ENCODE measurements around the gene B3GNT9. TPM values are rescaled to one million over a fixed set of nuclear protein-coding genes. Genes with fewer than 3 reads are reported as not detected.

The B3GNT9 gene
- total and polyA plus RNA-seq, 3 experiments from 2014 or later: 2.4 to 5.0 (median 2.7) TPM

- CTCF ChIA-PET: interaction anchor here (1.7 kb wide), 1 partner anchor 24 kb away, joined by 6 read pairs; no protein-coding TSS in a partner anchor
- Histone ChIP-seq H3K27me3 (ENCODE audit: insufficient read depth, low read length, poor library complexity, severe bottlenecking) (peaks cover 2% of the 10 kb centered on the region), H3K36me3 (ENCODE audit: insufficient read depth, low read length) (no peaks in the 10 kb centered on the region), H3K4me1 (ENCODE audit: insufficient read depth, low read length) (peaks cover 24% of the 10 kb centered on the region), H3K4me3 (ENCODE audit: low read length) (no peak overlapping the region), H3K9me3 (ENCODE audit: low read length) (no peaks in the 10 kb centered on the region), H3K27ac (ENCODE audit: low read depth, low read length) (no peak overlapping the region)
- Mint-ChIP-seq H3K4me1 (peaks cover 13 to 36% (median 20%) of the 10 kb centered on the region in 3 donors), H3K27me3 (no peaks in the 10 kb centered on the region), H3K36me3 (no peaks in the 10 kb centered on the region), H3K9me3 (no peaks in the 10 kb centered on the region), H3K4me3 (peak overlapping the region in 1 of 7 donors; percentile 46), H3K27ac (no peak overlapping the region)
- POLR2A ChIA-PET: no interaction called here
- no peak for DNase-seq
Measured at GRCh38 chr16:67179421-67180080, 28.8 kb upstream of the B3GNT9 start.

- DNase-seq: peak; percentile 43 to 75 (median 49)
- ChIA-PET CTCF (interaction anchor here (1.0 to 3.1 kb wide), 4 partner anchors 7 to 23 kb away, joined by 3 to 18 read pairs (median 4); partner anchors contain the start of gene MATCAP1), POLR2A (no interaction called here)
- no peaks in the 10 kb centered on the region for H3K9me3 ChIP-seq (ENCODE audit: low read length)
- H3K4me1 Mint-ChIP-seq: peaks cover 24 to 46% (median 31%) of the 10 kb centered on the region in 3 donors
- no peaks in the 10 kb centered on the region for H3K36me3 Mint-ChIP-seq
- H3K27me3 Mint-ChIP-seq: no peaks in the 10 kb centered on the region
- H3K9me3 Mint-ChIP-seq: no peaks in the 10 kb centered on the region
- peaks cover 32% of the 10 kb centered on the region for H3K4me1 ChIP-seq (ENCODE audit: insufficient read depth, low read length)
- peak overlapping the region in 3 of 8 donors; percentile 31 to 88 (median 54) for H3K27ac Mint-ChIP-seq
- peak overlapping the region; percentile 39 for H3K4me3 ChIP-seq (ENCODE audit: low read length)
- no peak overlapping the region for H3K27ac ChIP-seq (ENCODE audit: low read depth, low read length)
- H3K27me3 ChIP-seq (ENCODE audit: insufficient read depth, low read length, poor library complexity, severe bottlenecking): peaks cover 6% of the 10 kb centered on the region
- H3K36me3 ChIP-seq (ENCODE audit: insufficient read depth, low read length): no peaks in the 10 kb centered on the region
- H3K4me3 Mint-ChIP-seq: peak overlapping the region; percentile 64 to 75 (median 71)
Measured at GRCh38 chr16:67177743-67178699, 27.2 kb upstream of the B3GNT9 start.

- Histone ChIP-seq H3K4me3 (ENCODE audit: low read length) (no peak overlapping the region), H3K27ac (ENCODE audit: low read depth, low read length) (no peak overlapping the region), H3K36me3 (ENCODE audit: insufficient read depth, low read length) (no peaks in the 10 kb centered on the region), H3K9me3 (ENCODE audit: low read length) (no peaks in the 10 kb centered on the region), H3K27me3 (ENCODE audit: insufficient read depth, low read length, poor library complexity, severe bottlenecking) (peaks cover 6% of the 10 kb centered on the region), H3K4me1 (ENCODE audit: insufficient read depth, low read length) (peaks cover 29% of the 10 kb centered on the region)
- POLR2A ChIA-PET: interaction anchor here (1.1 kb wide), 1 partner anchor 67 kb away, joined by 4 read pairs; no protein-coding TSS in a partner anchor
- Mint-ChIP-seq H3K4me1 (peaks cover 28 to 50% (median 35%) of the 10 kb centered on the region in 3 donors), H3K4me3 (peak overlapping the region in 3 of 7 donors; percentile 4 to 73 (median 47)), H3K9me3 (no peaks in the 10 kb centered on the region), H3K36me3 (no peaks in the 10 kb centered on the region), H3K27me3 (peaks cover 0 to 2% of the 10 kb centered on the region in 2 donors), H3K27ac (peak overlapping the region in 2 of 8 donors; percentile 36 to 51)
- no peak for DNase-seq
- CTCF ChIA-PET: interaction anchor here (1.2 to 4.8 kb wide), 7 partner anchors 8 to 222 kb away, joined by 3 to 30 read pairs (median 10); partner anchors contain the start of genes HSF4 and MATCAP1
Measured at GRCh38 chr16:67176662-67177061, 25.9 kb upstream of the B3GNT9 start.

GRCh38 chr16:67174706-67175231 lies 24.0 kb upstream of the B3GNT9 start:
- Histone ChIP-seq H3K27ac (ENCODE audit: low read depth, low read length) (no peak overlapping the region), H3K4me3 (ENCODE audit: low read length) (peak overlapping the region; percentile 58), H3K27me3 (ENCODE audit: insufficient read depth, low read length, poor library complexity, severe bottlenecking) (peaks cover 17% of the 10 kb centered on the region), H3K9me3 (ENCODE audit: low read length) (no peaks in the 10 kb centered on the region), H3K4me1 (ENCODE audit: insufficient read depth, low read length) (peaks cover 34% of the 10 kb centered on the region), H3K36me3 (ENCODE audit: insufficient read depth, low read length) (no peaks in the 10 kb centered on the region)
- Mint-ChIP-seq H3K4me1 (peaks cover 43 to 66% (median 45%) of the 10 kb centered on the region in 3 donors), H3K4me3 (peak overlapping the region in 3 of 7 donors; percentile 35 to 83 (median 46)), H3K9me3 (no peaks in the 10 kb centered on the region), H3K36me3 (no peaks in the 10 kb centered on the region), H3K27ac (peak overlapping the region in 1 of 8 donors; percentile 38), H3K27me3 (peaks cover 12 to 15% of the 10 kb centered on the region in 2 donors)
- no peak for DNase-seq
- ChIA-PET POLR2A (interaction anchor here (0.6 to 1.2 kb wide), 5 partner anchors 8 to 36 kb away, joined by 3 to 6 read pairs (median 5); partner anchors contain the start of gene HSF4), CTCF (interaction anchor here (1.3 to 4.8 kb wide), 9 partner anchors 10 to 196 kb away, joined by 4 to 30 read pairs (median 10); partner anchors contain the start of genes HSF4, MATCAP1 and TRADD)

GRCh38 chr16:67173808-67174705 lies 23.3 kb upstream of the B3GNT9 start:
- no peaks in the 10 kb centered on the region for H3K9me3 Mint-ChIP-seq
- peaks cover 44 to 73% (median 48%) of the 10 kb centered on the region in 3 donors for H3K4me1 Mint-ChIP-seq

GRCh38 chr16:67173323-67173722 lies 22.5 kb upstream of the B3GNT9 start:
- peaks cover 44 to 67% (median 45%) of the 10 kb centered on the region in 3 donors for H3K4me1 Mint-ChIP-seq

More at GRCh38 chr16:67173808-67174705, 23.3 kb upstream of the B3GNT9 start:
- Mint-ChIP-seq H3K36me3 (no peaks in the 10 kb centered on the region), H3K4me3 (peak overlapping the region; percentile 75 to 92 (median 87)), H3K27ac (peak overlapping the region in 7 of 8 donors; percentile 18 to 91 (median 50)), H3K27me3 (peaks cover 17 to 18% of the 10 kb centered on the region in 2 donors)
- ChIA-PET CTCF (interaction anchor here (0.5 to 4.8 kb wide), 13 partner anchors 8 to 197 kb away, joined by 3 to 30 read pairs (median 5); partner anchors contain the start of genes HSF4 and TRADD), POLR2A (interaction anchor here (0.6 to 1.2 kb wide), 7 partner anchors 9 to 35 kb away, joined by 3 to 6 read pairs (median 3); no protein-coding TSS in a partner anchor)
- H3K27ac ChIP-seq (ENCODE audit: low read depth, low read length): no peak overlapping the region
- H3K36me3 ChIP-seq (ENCODE audit: insufficient read depth, low read length): no peaks in the 10 kb centered on the region
- H3K27me3 ChIP-seq (ENCODE audit: insufficient read depth, low read length, poor library complexity, severe bottlenecking): peaks cover 24% of the 10 kb centered on the region
- peak overlapping the region; percentile 58 for H3K4me3 ChIP-seq (ENCODE audit: low read length)
- peaks cover 38% of the 10 kb centered on the region for H3K4me1 ChIP-seq (ENCODE audit: insufficient read depth, low read length)
- H3K9me3 ChIP-seq (ENCODE audit: low read length): no peaks in the 10 kb centered on the region
- DNase-seq: peak in 4 of 5 donors; percentile 58 to 79 (median 61)

More at GRCh38 chr16:67173323-67173722, 22.5 kb upstream of the B3GNT9 start:
- H3K27ac ChIP-seq (ENCODE audit: low read depth, low read length): no peak overlapping the region
- peak overlapping the region; percentile 58 for H3K4me3 ChIP-seq (ENCODE audit: low read length)
- peaks cover 31% of the 10 kb centered on the region for H3K27me3 ChIP-seq (ENCODE audit: insufficient read depth, low read length, poor library complexity, severe bottlenecking)
- Mint-ChIP-seq H3K36me3 (no peaks in the 10 kb centered on the region), H3K4me3 (peak overlapping the region; percentile 75 to 92 (median 87)), H3K27ac (peak overlapping the region in 5 of 8 donors; percentile 18 to 91 (median 50)), H3K27me3 (peaks cover 20 to 23% of the 10 kb centered on the region in 2 donors), H3K9me3 (peaks cover 0 to 1% (median 0%) of the 10 kb centered on the region in 5 donors)
- H3K4me1 ChIP-seq (ENCODE audit: insufficient read depth, low read length): peaks cover 34% of the 10 kb centered on the region
- ChIA-PET POLR2A (interaction anchor here (0.7 to 1.1 kb wide), 4 partner anchors 12 to 120 kb away, joined by 3 to 4 read pairs (median 3); no protein-coding TSS in a partner anchor), CTCF (interaction anchor here (0.5 to 4.8 kb wide), 9 partner anchors 9 to 196 kb away, joined by 3 to 30 read pairs (median 5); partner anchors contain the start of genes HSF4 and TRADD)
- H3K36me3 ChIP-seq (ENCODE audit: insufficient read depth, low read length): no peaks in the 10 kb centered on the region
- DNase-seq: no peak
- H3K9me3 ChIP-seq (ENCODE audit: low read length): no peaks in the 10 kb centered on the region
